Right atrium auricular region (tissue), 2 donors: ENCODE measurements around the gene TMPRSS11B. TPM values are rescaled to one million over a fixed set of nuclear protein-coding genes. Genes with fewer than 3 reads are reported as not detected.
"Not testable (repeated sequence)": the region's sequence is repeated elsewhere in the genome, so short reads cannot be mapped to it uniquely, and the experiment has no call there.

Source experiments
- DNase-seq: peaks from one replicate; pipeline ENCODE4 v3.0.0-alpha.2; 2019; ENCODE audit warnings: low spot score
- H3K27ac ChIP-seq, 2 donors: fragments of 200-600 bp; sonication (generic); 1 replicate in 1 of 2; 2 replicates in 1 of 2; pipeline ENCODE4 v1.5.1; 2016 to 2019
- H3K27me3 ChIP-seq, 2 donors: fragments of 200-600 bp; sonication (generic); one replicate each; pipeline versions ENCODE4 v1.5.1 to v1.6.0; 2017 to 2019
- H3K36me3 ChIP-seq: fragments of 200-600 bp; sonication (generic); one replicate; pipeline ENCODE4 v1.5.1; 2016
- H3K4me1 ChIP-seq, 2 donors: fragments of 200-600 bp; sonication (generic); one replicate each; pipeline versions ENCODE4 v1.5.1 to v1.6.0; 2017 to 2019
- H3K4me3 ChIP-seq, 2 donors: fragments of 200-600 bp; sonication (generic); 1 replicate in 1 of 2; 2 replicates in 1 of 2; pipeline ENCODE4 v1.5.1; 2017 to 2019; ENCODE audit warnings: mild to moderate bottlenecking in 1 of 2, moderate library complexity in 1 of 2
- H3K9me3 ChIP-seq, 2 donors: fragments of 200-600 bp; sonication (generic); one replicate each; pipeline ENCODE4 v1.5.1; 2019
- CTCF ChIP-seq, 2 donors: fragments of 200-600 bp; sonication (generic); IDR thresholded peaks; one replicate each; pipeline ENCODE4 v1.5.1; 2019; ENCODE audit warnings: antibody characterized with exemption in 2 of 2
- total RNA-seq, 2 donors: library from RNA; depleted of rRNA; stranded (reverse); fragments of >200 nt; gene quantifications; one replicate each; pipeline ENCODE4 v1.1.0, GENCODE V29; 2016

The TMPRSS11B gene
- total RNA-seq, 2 donors from 2014 or later: not detected

DNA sequence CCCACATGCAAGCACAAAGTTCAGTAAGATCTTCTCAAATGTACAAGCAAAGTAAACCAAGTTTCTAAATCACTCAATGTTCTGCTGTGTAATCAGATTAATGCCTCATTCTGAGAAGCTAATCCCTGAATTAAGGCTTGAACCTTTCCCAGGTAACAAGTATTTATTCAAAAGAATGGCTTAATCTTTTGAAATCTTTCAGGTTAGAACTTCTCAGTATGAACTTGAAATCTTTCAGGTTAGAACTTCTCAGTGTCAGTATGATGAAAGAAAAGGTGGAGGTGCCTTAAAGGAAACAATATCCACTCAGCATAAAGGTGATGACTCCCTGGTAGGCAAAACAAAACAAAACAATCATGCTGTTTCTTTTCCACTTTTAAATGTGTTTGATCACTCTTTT, 29.0 kb downstream of the TMPRSS11B start:
- TF ChIP-seq CTCF (IDR thresholded peaks at IDR 0.05): no peak
- DNase-seq: no peak
- Histone ChIP-seq H3K27ac (no peak overlapping the region), H3K4me1 (no peaks in the 10 kb centered on the region), H3K9me3 (no peaks in the 10 kb centered on the region), H3K27me3 (no peaks in the 10 kb centered on the region), H3K4me3 (no peak overlapping the region), H3K36me3 (no peaks in the 10 kb centered on the region)

DNA sequence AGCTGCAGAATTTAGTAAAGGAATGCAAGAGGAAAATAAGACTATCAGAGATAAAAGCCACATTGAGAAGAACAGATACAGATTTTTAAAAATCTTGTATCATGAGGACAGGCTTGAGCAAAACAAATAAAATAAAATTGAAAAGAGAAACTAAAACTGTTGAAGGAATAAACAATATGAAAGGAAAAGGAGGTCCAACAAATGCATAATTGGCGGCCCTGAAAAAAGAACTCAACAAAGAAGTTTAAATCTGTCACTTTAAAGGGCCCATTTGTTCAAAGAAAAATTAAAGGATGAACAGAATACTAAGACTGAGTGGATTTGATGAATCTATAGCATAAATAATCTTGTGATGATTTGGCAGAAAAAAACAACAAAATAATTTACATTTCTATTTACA, 36.5 kb downstream of the TMPRSS11B start:
- H3K4me3 ChIP-seq: no peak overlapping the region
- DNase-seq: no peak
- H3K4me1 ChIP-seq: no peaks in the 10 kb centered on the region
- H3K36me3 ChIP-seq: no peaks in the 10 kb centered on the region
- no peak overlapping the region for H3K27ac ChIP-seq
- H3K27me3 ChIP-seq: no peaks in the 10 kb centered on the region
- TF ChIP-seq CTCF (IDR thresholded peaks at IDR 0.05): no peak
- peaks cover 0 to 27% of the 10 kb centered on the region in 2 donors for H3K9me3 ChIP-seq

- not testable (repeated sequence) for H3K4me3 ChIP-seq, DNase-seq, H3K27me3 ChIP-seq, H3K9me3 ChIP-seq, H3K27ac ChIP-seq, H3K4me1 ChIP-seq, H3K36me3 ChIP-seq
Observed at GRCh38 chr4:68194305-68194704, 51.2 kb downstream of the TMPRSS11B start.

- DNase-seq: no peak
- H3K27ac ChIP-seq: no peak overlapping the region
- H3K27me3 ChIP-seq: no peaks in the 10 kb centered on the region
- TF ChIP-seq CTCF (IDR thresholded peaks at IDR 0.05): no peak
- H3K4me1 ChIP-seq: no peaks in the 10 kb centered on the region
- no peaks in the 10 kb centered on the region for H3K9me3 ChIP-seq
- no peaks in the 10 kb centered on the region for H3K36me3 ChIP-seq
- H3K4me3 ChIP-seq: no peak overlapping the region
Observed at GRCh38 chr4:68193194-68193593, 52.3 kb downstream of the TMPRSS11B start.

DNA sequence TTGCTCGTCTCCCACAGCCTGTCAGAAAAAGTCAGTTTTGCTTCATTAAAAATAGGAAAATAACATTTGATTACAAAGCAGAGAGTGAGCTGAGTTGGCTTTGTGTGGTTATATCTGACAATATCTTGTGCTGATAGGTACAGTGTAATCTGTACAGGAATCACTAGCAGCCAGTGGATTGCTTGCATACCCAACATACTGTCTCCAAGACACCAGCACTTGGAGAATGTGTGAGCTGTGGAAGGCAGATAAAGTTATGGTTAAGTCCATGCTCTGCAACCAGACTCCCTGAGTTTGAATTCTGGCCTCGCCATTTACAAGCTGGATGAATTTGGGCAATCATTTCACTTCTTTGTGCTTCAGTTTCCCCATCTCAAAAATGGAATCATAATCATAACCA, 58.3 kb downstream of the TMPRSS11B start:
- H3K4me1 ChIP-seq: no peaks in the 10 kb centered on the region
- no peaks in the 10 kb centered on the region for H3K36me3 ChIP-seq
- TF ChIP-seq CTCF (IDR thresholded peaks at IDR 0.05): no peak
- H3K4me3 ChIP-seq: no peak overlapping the region
- no peaks in the 10 kb centered on the region for H3K27me3 ChIP-seq
- DNase-seq: no peak
- H3K27ac ChIP-seq: no peak overlapping the region
- no peaks in the 10 kb centered on the region for H3K9me3 ChIP-seq

GRCh38 chr4:68184923-68185322, 60.6 kb downstream of the TMPRSS11B start:
- DNase-seq: no peak
- TF ChIP-seq CTCF (IDR thresholded peaks at IDR 0.05): no peak
- H3K27ac ChIP-seq: no peak overlapping the region
- H3K27me3 ChIP-seq: no peaks in the 10 kb centered on the region
- H3K9me3 ChIP-seq: no peaks in the 10 kb centered on the region
- H3K36me3 ChIP-seq: no peaks in the 10 kb centered on the region
- no peak overlapping the region for H3K4me3 ChIP-seq
- no peaks in the 10 kb centered on the region for H3K4me1 ChIP-seq
